OCI-LY3 (cell line): ENCODE measurements around the gene VPS72.

ENCODE experiments used
- CTCF ChIP-seq: fragments of 200-600, 300-600 bp; sonication (generic); IDR thresholded peaks from 2 replicates; pipeline ENCODE4 v1.5.1; 2014; ENCODE audit warnings: antibody characterized with exemption, low read length, low read depth
- EZH2phosphoT487 ChIP-seq: fragments of 200-600 bp; shearing (Covaris generic); IDR thresholded peaks from 2 replicates; pipeline ENCODE4 v1.6.1; 2018; ENCODE audit warnings: antibody characterized with exemption, mixed run types, low read depth

GRCh38 chr1:151128800-151129199 is 61.2 kb downstream of the VPS72 start:
- TF ChIP-seq CTCF (no peak), EZH2phosphoT487 (no peak)
